Hematopoietic multipotent progenitor cell treated with erythropoietin and hydrocortisone succinate and interleukin-3 and kit ligand, for 8 days (in vitro differentiated cells): ENCODE results near the gene PEAK3.
"Not testable (repeated sequence)": the region's sequence is repeated elsewhere in the genome, so short reads cannot be mapped to it uniquely, and the experiment has no call there.

Experiments
- DNase-seq: peaks from one replicate; pipeline ENCODE4 v3.0.0-alpha.2; 2015

The PEAK3 gene

GRCh38 chr19:2288338-2288817 lies 6.4 kb upstream of the PEAK3 start:
- no peak for DNase-seq

GRCh38 chr19:2287585-2288337 lies 5.8 kb upstream of the PEAK3 start:
- no peak for DNase-seq

- DNase-seq = no peak
Observed at GRCh38 chr19:2286402-2287140, 4.6 kb upstream of the PEAK3 start.

GRCh38 chr19:2283835-2284507 lies 2.0 kb upstream of the PEAK3 start:
- no peak for DNase-seq

- no peak for DNase-seq
Observed at GRCh38 chr19:2282862-2283237, 875 bp upstream of the PEAK3 start.

- not testable (repeated sequence) for DNase-seq
Observed at GRCh38 chr19:2281265-2282061, 512 bp downstream of the PEAK3 start.

GRCh38 chr19:2280633-2281264 lies 1.2 kb downstream of the PEAK3 start:
- no peak for DNase-seq

- DNase-seq = no peak
Observed at GRCh38 chr19:2278459-2279158, 3.4 kb downstream of the PEAK3 start.

- DNase-seq = no peak
Observed at GRCh38 chr19:2277138-2277537, 4.8 kb downstream of the PEAK3 start.

GRCh38 chr19:2276429-2276986 lies 5.5 kb downstream of the PEAK3 start:
- DNase-seq = no peak

GRCh38 chr19:2275588-2276428 lies 6.2 kb downstream of the PEAK3 start:
- no peak for DNase-seq

GRCh38 chr19:2274931-2275535 lies 6.9 kb downstream of the PEAK3 start:
- DNase-seq = peak; percentile 76

- DNase-seq = no peak
Observed at GRCh38 chr19:2274185-2274711, 7.7 kb downstream of the PEAK3 start.

GRCh38 chr19:2273356-2274184 lies 8.4 kb downstream of the PEAK3 start:
- DNase-seq = peak; percentile 71

GRCh38 chr19:2271234-2272103 lies 10.5 kb downstream of the PEAK3 start:
- no peak for DNase-seq

GRCh38 chr19:2270423-2271233 lies 11.3 kb downstream of the PEAK3 start:
- peak; percentile 66 for DNase-seq

GRCh38 chr19:2270157-2270422 lies 11.9 kb downstream of the PEAK3 start:
- no peak for DNase-seq
